PFSK-1 (cell line): ENCODE data around the gene FASTK. TPM values are rescaled to one million over a fixed set of nuclear protein-coding genes. Genes with fewer than 3 reads are reported as not detected.

ENCODE experiments used
- FOXP2 ChIP-seq: optimal IDR thresholded peaks from 2 replicates; pipeline ENCODE3; 2011; ENCODE audit warnings: borderline replicate concordance, control low read depth, inconsistent platforms; ENCODE audit not compliant: insufficient read depth; ENCODE audit errors: extremely low read length, extremely low read depth
- POLR2AphosphoS5 ChIP-seq: IDR thresholded peaks from 2 replicates; pipeline ENCODE4 v1.6.1; 2012; ENCODE audit warnings: low read depth, mild to moderate bottlenecking, control low read depth, low read length, moderate library complexity
- SIN3A ChIP-seq: IDR thresholded peaks from 2 replicates; pipeline ENCODE4 v1.6.1; 2012; ENCODE audit warnings: mild to moderate bottlenecking, low read length, moderate library complexity, borderline replicate concordance; ENCODE audit not compliant: insufficient read depth
- TAF1 ChIP-seq: IDR thresholded peaks from 2 replicates; pipeline ENCODE4 v1.6.1; 2012; ENCODE audit warnings: low read length, control low read depth, borderline replicate concordance; ENCODE audit not compliant: insufficient read depth
- polyA plus RNA-seq: library from polyadenylated mRNA; unstranded; fragments of >200 nt; gene quantifications from one replicate; pipeline ENCODE4 v1.2.1, GENCODE V29; 2012; ENCODE audit warnings: low read depth, missing spikeins; ENCODE audit not compliant: insufficient read length
- TF ChIP-seq, protein P1 (sequence below), 2 experiments: IDR thresholded peaks; 2 replicates each; pipeline versions ENCODE4 v1.6.1 to v1.8.0; 2011 to 2012; ENCODE audit warnings: low read depth in 2 of 2, low read length in 2 of 2, control low read depth in 1 of 2, inconsistent platforms in 1 of 2, mild to moderate bottlenecking in 1 of 2, moderate library complexity in 1 of 2; ENCODE audit not compliant: insufficient read depth in 1 of 2

The FASTK gene, protein sequence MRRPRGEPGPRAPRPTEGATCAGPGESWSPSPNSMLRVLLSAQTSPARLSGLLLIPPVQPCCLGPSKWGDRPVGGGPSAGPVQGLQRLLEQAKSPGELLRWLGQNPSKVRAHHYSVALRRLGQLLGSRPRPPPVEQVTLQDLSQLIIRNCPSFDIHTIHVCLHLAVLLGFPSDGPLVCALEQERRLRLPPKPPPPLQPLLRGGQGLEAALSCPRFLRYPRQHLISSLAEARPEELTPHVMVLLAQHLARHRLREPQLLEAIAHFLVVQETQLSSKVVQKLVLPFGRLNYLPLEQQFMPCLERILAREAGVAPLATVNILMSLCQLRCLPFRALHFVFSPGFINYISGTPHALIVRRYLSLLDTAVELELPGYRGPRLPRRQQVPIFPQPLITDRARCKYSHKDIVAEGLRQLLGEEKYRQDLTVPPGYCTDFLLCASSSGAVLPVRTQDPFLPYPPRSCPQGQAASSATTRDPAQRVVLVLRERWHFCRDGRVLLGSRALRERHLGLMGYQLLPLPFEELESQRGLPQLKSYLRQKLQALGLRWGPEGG
- polyA plus RNA-seq, result 102 TPM

DNA sequence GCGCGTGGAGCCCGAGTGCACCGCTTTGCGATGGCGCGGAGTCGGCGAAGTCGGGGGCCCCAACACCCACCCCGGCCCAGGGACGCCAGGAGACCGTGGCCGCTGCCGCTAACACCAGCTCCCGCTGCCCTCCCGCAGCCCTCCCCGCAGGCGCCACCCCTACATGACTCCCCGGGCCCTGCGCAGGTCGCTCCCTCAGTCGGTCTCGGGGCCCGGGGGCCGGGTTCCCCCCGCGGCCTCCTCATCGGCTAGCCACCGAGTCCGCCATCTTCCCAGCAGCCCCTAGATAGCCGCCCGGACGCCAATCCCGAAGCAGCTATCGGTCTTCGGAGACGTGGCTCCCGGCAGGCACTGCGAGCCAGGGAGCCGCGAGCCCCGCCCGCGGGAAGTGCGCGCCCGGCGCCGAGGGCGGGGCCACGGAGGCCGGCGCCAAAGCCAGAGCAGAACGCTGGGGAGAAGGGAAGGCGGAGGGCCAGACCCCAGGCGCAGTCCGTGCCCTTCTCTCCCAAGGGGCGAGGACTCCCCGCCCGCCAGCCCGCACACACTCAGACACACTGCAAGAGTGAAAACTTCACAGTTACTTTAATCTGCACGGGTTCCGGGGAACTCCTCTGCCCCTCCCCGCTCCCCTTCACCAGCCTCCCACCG lies at the start of gene FASTK:
TSS of gene FASTK (minus strand) at position 288 of the 648 bp plus-strand sequence. CDS start at position 245, 43 bp downstream.
- TF ChIP-seq FOXP2 (no peak), SIN3A (no peak; the same call in 1 of the 2 replicates), TAF1 (peak; percentile 90; the same call in 1 of the 2 replicates), POLR2AphosphoS5 (peak; percentile 84)
- TF ChIP-seq, protein P1, sequence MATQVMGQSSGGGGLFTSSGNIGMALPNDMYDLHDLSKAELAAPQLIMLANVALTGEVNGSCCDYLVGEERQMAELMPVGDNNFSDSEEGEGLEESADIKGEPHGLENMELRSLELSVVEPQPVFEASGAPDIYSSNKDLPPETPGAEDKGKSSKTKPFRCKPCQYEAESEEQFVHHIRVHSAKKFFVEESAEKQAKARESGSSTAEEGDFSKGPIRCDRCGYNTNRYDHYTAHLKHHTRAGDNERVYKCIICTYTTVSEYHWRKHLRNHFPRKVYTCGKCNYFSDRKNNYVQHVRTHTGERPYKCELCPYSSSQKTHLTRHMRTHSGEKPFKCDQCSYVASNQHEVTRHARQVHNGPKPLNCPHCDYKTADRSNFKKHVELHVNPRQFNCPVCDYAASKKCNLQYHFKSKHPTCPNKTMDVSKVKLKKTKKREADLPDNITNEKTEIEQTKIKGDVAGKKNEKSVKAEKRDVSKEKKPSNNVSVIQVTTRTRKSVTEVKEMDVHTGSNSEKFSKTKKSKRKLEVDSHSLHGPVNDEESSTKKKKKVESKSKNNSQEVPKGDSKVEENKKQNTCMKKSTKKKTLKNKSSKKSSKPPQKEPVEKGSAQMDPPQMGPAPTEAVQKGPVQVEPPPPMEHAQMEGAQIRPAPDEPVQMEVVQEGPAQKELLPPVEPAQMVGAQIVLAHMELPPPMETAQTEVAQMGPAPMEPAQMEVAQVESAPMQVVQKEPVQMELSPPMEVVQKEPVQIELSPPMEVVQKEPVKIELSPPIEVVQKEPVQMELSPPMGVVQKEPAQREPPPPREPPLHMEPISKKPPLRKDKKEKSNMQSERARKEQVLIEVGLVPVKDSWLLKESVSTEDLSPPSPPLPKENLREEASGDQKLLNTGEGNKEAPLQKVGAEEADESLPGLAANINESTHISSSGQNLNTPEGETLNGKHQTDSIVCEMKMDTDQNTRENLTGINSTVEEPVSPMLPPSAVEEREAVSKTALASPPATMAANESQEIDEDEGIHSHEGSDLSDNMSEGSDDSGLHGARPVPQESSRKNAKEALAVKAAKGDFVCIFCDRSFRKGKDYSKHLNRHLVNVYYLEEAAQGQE (IDR thresholded peaks at IDR 0.05; ENCODE audit: insufficient read depth in 1 of 2, low read depth in 2 of 2, low read length in 2 of 2), result no peak

DNA sequence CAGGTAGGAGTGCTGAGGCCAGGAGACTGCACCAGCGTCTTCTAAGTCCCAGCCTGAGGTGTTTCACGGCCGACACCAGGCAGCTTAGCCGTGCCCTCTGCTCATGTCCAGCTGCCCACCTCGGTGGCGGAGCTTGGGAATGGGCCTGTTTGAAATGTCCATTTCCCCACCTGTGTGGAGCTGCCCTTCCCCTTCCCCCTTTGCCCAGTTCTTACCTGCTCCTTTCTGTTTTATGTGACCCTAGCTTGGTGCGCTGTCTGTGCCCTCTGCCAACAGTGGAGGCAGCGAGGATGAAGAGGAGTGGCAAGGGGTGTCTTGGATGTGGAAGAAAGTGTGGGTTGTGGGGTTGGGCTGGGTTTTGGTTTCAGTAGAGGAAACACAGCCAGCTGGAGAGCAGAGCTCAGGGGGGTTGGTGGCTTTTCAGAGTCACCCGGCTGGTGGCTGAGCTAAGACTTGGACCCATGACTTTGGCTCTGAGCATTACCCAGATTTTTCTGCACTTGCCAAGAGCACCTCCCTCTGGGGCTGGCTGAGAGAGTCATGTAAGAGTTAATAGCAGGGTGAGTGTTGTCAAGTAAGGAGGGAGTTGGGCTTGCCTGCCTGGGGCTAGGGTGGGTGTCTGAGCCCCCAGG lies 49.5 kb upstream of the FASTK start:
- TF ChIP-seq SIN3A, result no peak
- TF ChIP-seq, protein P1 (IDR thresholded peaks at IDR 0.05; ENCODE audit: insufficient read depth in 1 of 2, low read depth in 2 of 2, low read length in 2 of 2), result no peak
- TF ChIP-seq TAF1, result no peak
- no peak for TF ChIP-seq FOXP2

DNA sequence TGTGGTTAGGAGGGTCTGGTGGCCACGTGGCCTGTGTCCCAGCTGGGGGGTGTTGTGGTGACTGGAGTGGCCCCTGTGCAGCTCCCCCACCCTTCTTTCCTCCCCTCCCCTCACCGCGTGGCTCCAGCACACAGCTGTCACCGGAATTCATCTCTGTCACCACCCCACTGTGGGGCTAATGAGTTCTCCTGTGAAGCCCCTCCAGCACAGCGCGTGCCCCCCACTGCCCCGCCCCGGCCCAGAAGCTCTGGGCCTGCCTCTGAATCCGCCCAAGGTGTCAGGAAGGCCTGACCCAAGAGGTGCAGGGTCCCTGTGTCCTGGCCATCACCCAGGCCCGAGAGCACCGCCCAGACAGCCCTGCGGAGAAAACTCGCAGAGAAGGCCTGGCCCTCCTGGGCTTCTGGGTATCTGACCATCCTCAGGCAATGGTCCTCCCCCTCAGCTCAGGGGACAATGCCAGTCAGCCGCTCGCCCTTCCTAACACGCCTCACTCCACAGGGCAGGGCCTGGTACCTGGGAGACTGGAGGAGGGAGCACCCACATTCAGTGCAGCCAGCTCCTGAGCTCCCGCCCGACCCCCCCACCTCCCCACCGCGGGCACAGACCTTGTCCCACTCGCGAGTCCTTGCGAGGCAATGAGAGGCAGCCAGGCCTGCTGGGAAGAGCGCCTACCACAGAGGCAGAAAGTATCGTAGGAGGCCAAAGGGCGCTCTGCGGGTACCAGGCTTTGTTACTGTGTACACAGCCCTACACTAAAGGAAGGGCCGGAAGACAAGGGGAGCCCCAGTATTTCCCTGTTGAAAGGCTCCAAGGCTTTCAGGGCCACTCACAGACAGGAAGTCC lies 48.7 kb upstream of the FASTK start:
- TF ChIP-seq, protein P1 (IDR thresholded peaks at IDR 0.05; ENCODE audit: insufficient read depth in 1 of 2, low read depth in 2 of 2, low read length in 2 of 2), result no peak
- TF ChIP-seq TAF1 (no peak), POLR2AphosphoS5 (no peak), FOXP2 (no peak), SIN3A (no peak)

DNA sequence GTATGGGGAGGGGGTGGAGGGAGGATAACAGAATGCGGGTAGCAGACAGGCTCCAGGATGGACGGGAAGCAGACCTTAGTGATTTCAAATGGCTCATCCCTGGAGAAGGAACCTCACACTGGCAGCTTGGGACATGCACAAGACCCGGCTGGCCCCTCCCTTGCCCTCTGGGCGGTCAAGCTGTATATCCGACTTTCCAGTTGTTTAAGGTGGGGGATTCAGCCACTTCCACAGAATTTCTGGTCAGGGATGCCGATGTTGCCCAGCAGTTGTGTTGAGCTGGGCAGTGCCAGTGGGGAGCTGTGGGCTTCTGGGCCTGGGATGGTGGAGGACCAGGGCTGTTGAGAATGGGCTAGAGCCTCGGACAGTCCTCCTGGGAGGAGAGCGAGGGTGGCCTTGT lies 48.1 kb upstream of the FASTK start:
- TF ChIP-seq FOXP2 (no peak), SIN3A (no peak), POLR2AphosphoS5 (no peak), TAF1 (no peak)
- TF ChIP-seq, protein P1 (IDR thresholded peaks at IDR 0.05; ENCODE audit: insufficient read depth in 1 of 2, low read depth in 2 of 2, low read length in 2 of 2), result no peak
